ENCODE measurements around the gene MAGOH. TPM values are rescaled to one million over a fixed set of nuclear protein-coding genes. Genes with fewer than 3 reads are reported as not detected.

MAGOH gene
- total and polyA plus RNA-seq, 10 of the 15 experiments (the other 5 are each of a cell fraction or from before 2014, with no cell fraction given), result 62.6 to 261 (median 89.8) TPM

DNA sequence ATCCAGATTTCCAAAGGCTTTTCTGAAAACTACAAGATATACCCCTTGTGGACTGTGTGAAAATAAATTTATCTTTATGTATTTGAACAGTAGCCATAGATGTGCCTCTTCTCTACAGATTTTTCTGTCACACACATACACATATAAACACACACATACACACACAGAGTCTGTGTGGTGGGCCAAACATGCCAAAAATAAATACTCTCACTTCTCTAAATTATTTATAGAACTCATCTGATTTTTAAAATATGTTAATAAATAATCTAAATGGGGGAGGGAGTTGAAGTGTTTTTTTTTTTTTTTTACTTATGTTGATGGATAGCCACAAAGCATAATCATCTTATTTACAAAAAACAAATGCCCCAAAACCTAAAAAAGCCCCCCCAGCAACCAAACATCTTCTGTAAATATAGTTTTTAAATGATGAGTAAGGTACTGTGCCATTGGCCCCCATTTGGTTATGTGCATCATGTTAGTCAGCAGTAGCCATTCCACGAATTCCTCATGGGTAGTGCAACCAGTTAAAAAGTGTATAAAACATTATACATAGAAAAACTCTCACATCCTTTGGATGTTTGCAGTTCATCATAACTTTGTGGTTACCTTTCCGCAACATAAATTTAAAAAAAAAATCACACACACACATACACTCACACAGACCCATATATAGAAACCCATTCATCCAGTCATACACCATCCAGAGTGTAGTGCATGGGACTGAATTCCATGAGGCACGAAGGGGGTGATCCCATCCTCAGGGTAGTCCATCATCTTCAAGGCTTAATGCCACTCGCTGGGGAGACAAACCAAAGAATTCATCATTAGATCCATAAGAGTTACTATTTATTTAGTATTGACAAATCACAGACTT, 8.2 kb upstream of the MAGOH start (continued):
- TF ChIP-seq CREB1 (IDR thresholded peaks at IDR 0.05; ENCODE audit: low read depth) (0 out of 2 replicates have a peak, but pooled peaks have one; percentile 23), BCL3 (IDR thresholded peaks at IDR 0.05; ENCODE audit: borderline replicate concordance, insufficient read depth, low read depth, low read length, poor library complexity, severe bottlenecking) (no peak), EED (IDR thresholded peaks at IDR 0.05; ENCODE audit: low read depth) (no peak), NBN (IDR thresholded peaks at IDR 0.05) (no peak), MYB (IDR thresholded peaks at IDR 0.05; ENCODE audit: borderline replicate concordance, low read depth, low read length) (no peak), ZNF24 (IDR thresholded peaks at IDR 0.05) (no peak), KDM1A (IDR thresholded peaks at IDR 0.05; ENCODE audit: borderline replicate concordance) (no peak), RBBP5 (conservative IDR thresholded peaks at IDR 0.05) (no peak), GABPA (IDR thresholded peaks at IDR 0.05; ENCODE audit: low read depth) (peak; percentile 36; the same call in 1 of the 2 replicates), RELB (IDR thresholded peaks at IDR 0.05; ENCODE audit: low read depth) (peak; percentile 26; the same call in 1 of the 2 replicates), MEF2A (IDR thresholded peaks at IDR 0.05; ENCODE audit: insufficient read depth, low read depth, low read length) (peak; percentile 100), CBX3 (IDR thresholded peaks at IDR 0.05; ENCODE audit: borderline replicate concordance, low read depth) (no peak), ZBTB33 (IDR thresholded peaks at IDR 0.05) (no peak)
- TF ChIP-seq, protein P1, sequence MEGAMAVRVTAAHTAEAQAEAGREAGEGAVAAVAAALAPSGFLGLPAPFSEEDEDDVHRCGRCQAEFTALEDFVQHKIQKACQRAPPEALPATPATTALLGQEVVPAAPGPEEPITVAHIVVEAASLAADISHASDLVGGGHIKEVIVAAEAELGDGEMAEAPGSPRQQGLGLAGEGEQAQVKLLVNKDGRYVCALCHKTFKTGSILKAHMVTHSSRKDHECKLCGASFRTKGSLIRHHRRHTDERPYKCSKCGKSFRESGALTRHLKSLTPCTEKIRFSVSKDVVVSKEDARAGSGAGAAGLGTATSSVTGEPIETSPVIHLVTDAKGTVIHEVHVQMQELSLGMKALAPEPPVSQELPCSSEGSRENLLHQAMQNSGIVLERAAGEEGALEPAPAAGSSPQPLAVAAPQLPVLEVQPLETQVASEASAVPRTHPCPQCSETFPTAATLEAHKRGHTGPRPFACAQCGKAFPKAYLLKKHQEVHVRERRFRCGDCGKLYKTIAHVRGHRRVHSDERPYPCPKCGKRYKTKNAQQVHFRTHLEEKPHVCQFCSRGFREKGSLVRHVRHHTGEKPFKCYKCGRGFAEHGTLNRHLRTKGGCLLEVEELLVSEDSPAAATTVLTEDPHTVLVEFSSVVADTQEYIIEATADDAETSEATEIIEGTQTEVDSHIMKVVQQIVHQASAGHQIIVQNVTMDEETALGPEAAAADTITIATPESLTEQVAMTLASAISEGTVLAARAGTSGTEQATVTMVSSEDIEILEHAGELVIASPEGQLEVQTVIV (IDR thresholded peaks at IDR 0.05; ENCODE audit: borderline replicate concordance, partially characterized antibody), result no peak

All from GM12878 (cell line).